Endothelial cell of umbilical vein (primary cell): ENCODE data around the gene FNBP1. TPM values are rescaled to one million over a fixed set of nuclear protein-coding genes. Genes with fewer than 3 reads are reported as not detected.

Experiments used
- BruUV-seq: library from RNA; stranded (reverse); fragments of 400-500 nt; replicated peaks from 2 replicates; lab custom pipeline; 2021; lab: Mats Ljungman, UMichigan
- CTCF ChIA-PET: fragments of 300-600, 350-600 bp; sonication (Branson Sonifier 250); formaldehyde crosslinking; loops from one replicate; lab custom pipeline; 2021; ENCODE audit warnings: antibody characterized with exemption, inconsistent platforms; lab: Charles Lee
- POLR2A ChIA-PET: fragments of 300-600, 350-600 bp; sonication (Branson Sonifier 250); formaldehyde crosslinking; loops from one replicate; lab custom pipeline; 2021; ENCODE audit warnings: antibody characterized with exemption, inconsistent platforms; lab: Charles Lee
- DNase-seq: peaks from one replicate; pipeline ENCODE4 v3.0.0-alpha.2; 2011; ENCODE audit warnings: low read depth, low spot score
- FAIRE-seq: peaks from 2 replicates; lab custom pipeline; 2011; peaks lifted over from hg19 to GRCh38; lab: Jason Lieb, UNC
- H2AFZ ChIP-seq: 2 replicates; pipeline ENCODE4 v1.6.0; 2012; ENCODE audit warnings: low read depth, low read length, control low read depth, inconsistent platforms
- H3K27ac ChIP-seq: 2 replicates; pipeline ENCODE4 v1.5.1; 2011; ENCODE audit warnings: low read depth, mild to moderate bottlenecking, control low read depth, low read length, moderate library complexity; ENCODE audit not compliant: insufficient read depth
- H3K27me3 ChIP-seq, 2 experiments: 2 replicates each; pipeline versions ENCODE4 v1.6.0 to v1.6.1; 2011; ENCODE audit warnings: low read length in 2 of 2, mixed read lengths in 1 of 2; ENCODE audit not compliant: control insufficient read depth in 2 of 2, insufficient read depth in 2 of 2
- H3K36me3 ChIP-seq, 2 experiments: 2 replicates in 1 of 2; 3 replicates in 1 of 2; pipeline ENCODE4 v1.5.1; 2011; ENCODE audit warnings: low read length in 2 of 2, mild to moderate bottlenecking in 1 of 2, moderate library complexity in 1 of 2; ENCODE audit not compliant: control insufficient read depth in 2 of 2, insufficient read depth in 2 of 2; ENCODE audit errors: extremely low read depth in 1 of 2
- H3K4me1 ChIP-seq: 3 replicates; pipeline ENCODE4 v1.5.1; 2011; ENCODE audit warnings: mild to moderate bottlenecking, low read length; ENCODE audit not compliant: control insufficient read depth, insufficient read depth; ENCODE audit errors: extremely low read depth
- H3K4me2 ChIP-seq: 2 replicates; pipeline ENCODE4 v1.6.1; 2011; ENCODE audit warnings: low read length, control low read depth, mixed read lengths; ENCODE audit not compliant: insufficient read depth
- H3K4me3 ChIP-seq, 3 experiments: fragments of 200-600 bp in 1 of 3; sonication (generic), shearing (Covaris generic) in 1 of 3; replicated peaks in 1 of 3; 2 replicates each; pipeline ENCODE4 v1.5.1; 2011 to 2016; ENCODE audit warnings: control low read depth in 3 of 3, low read length in 3 of 3, mild to moderate bottlenecking in 2 of 3, inconsistent platforms in 1 of 3, low read depth in 1 of 3, moderate library complexity in 1 of 3; ENCODE audit not compliant: insufficient read depth in 1 of 3
- H3K79me2 ChIP-seq: 2 replicates; pipeline ENCODE4 v1.6.0; 2012; ENCODE audit warnings: low read length, inconsistent platforms; ENCODE audit not compliant: control insufficient read depth, insufficient read depth
- H3K9ac ChIP-seq: replicated peaks from 2 replicates; pipeline ENCODE3; 2011; ENCODE audit warnings: low read length, control low read depth; ENCODE audit not compliant: insufficient read depth; ENCODE audit errors: extremely low read depth
- H3K9me1 ChIP-seq: replicated peaks from 3 replicates; pipeline ENCODE4 v1.6.0; 2011; ENCODE audit warnings: mild to moderate bottlenecking, low read length; ENCODE audit not compliant: control insufficient read depth, insufficient read depth; ENCODE audit errors: extremely low read depth
- H3K9me3 ChIP-seq: replicated peaks from 2 replicates; pipeline ENCODE4 v1.5.1; 2012; ENCODE audit warnings: low read length, inconsistent platforms; ENCODE audit not compliant: control insufficient read depth, insufficient read depth
- H4K20me1 ChIP-seq: replicated peaks from 2 replicates; pipeline ENCODE3; 2011; ENCODE audit warnings: mild to moderate bottlenecking, low read length; ENCODE audit not compliant: control insufficient read depth, insufficient read depth; ENCODE audit errors: extremely low read depth
- CTCF ChIP-seq, 2 donors: IDR thresholded peaks; 1 replicate in 1 of 2; 2 replicates in 1 of 2; pipeline ENCODE4 v1.5.1; 2011; ENCODE audit warnings: low read length in 2 of 2, mild to moderate bottlenecking in 2 of 2, moderate library complexity in 2 of 2, control low read depth in 1 of 2, inconsistent platforms in 1 of 2, low read depth in 1 of 2; ENCODE audit not compliant: insufficient read depth in 1 of 2; ENCODE audit errors: extremely low read depth in 1 of 2
- EZH2 ChIP-seq: IDR thresholded peaks from 2 replicates; pipeline ENCODE4 v1.6.1; 2012; ENCODE audit warnings: borderline replicate concordance, low read depth, mild to moderate bottlenecking, moderate library complexity, low read length, inconsistent platforms; ENCODE audit not compliant: severe bottlenecking
- FOS ChIP-seq: IDR thresholded peaks from 2 replicates; pipeline ENCODE4 v1.6.1; 2011; ENCODE audit warnings: mild to moderate bottlenecking, low read length, moderate library complexity, borderline replicate concordance; ENCODE audit not compliant: insufficient read depth
- GATA2 ChIP-seq: IDR thresholded peaks from 2 replicates; pipeline ENCODE4 v1.7.0; 2011; ENCODE audit warnings: low read depth, mild to moderate bottlenecking, moderate library complexity, mixed read lengths, low read length; ENCODE audit not compliant: insufficient read length, insufficient read depth
- JUN ChIP-seq: IDR thresholded peaks from 2 replicates; pipeline ENCODE4 v1.6.1; 2011; ENCODE audit warnings: borderline replicate concordance, low read depth; ENCODE audit not compliant: insufficient read length, insufficient read depth
- MYC ChIP-seq: IDR thresholded peaks from one replicate; pipeline ENCODE4 v1.6.1; 2011; ENCODE audit warnings: mild to moderate bottlenecking, low read depth, low read length
- POLR2A ChIP-seq: IDR thresholded peaks from 2 replicates; pipeline ENCODE4 v1.6.1; 2012; ENCODE audit warnings: low read depth, mild to moderate bottlenecking, control low read depth, low read length
- POLR2AphosphoS5 ChIP-seq: IDR thresholded peaks from 2 replicates; pipeline ENCODE4 v1.6.1; 2012; ENCODE audit warnings: low read depth, mild to moderate bottlenecking, control low read depth, low read length, moderate library complexity; ENCODE audit not compliant: insufficient read depth
- dilution Hi-C: fragments of 300-500 bp; cut with MboI; formaldehyde crosslinking; loops from one replicate; pipeline ENCODE4 v1.15.0; 2019; ENCODE audit warnings: low sequenced_read_pairs; ENCODE audit not compliant: extremely low pct_ligation_motif_present
- intact Hi-C: fragments of 100-400 bp; cut with micrococcal nuclease; formaldehyde crosslinking; loops from one replicate; pipeline ENCODE4 v1.10.0; 2022
- polyA plus RNA-seq, 4 experiments: library from polyadenylated mRNA; depleted of rRNA in 3 of 4; stranded (reverse) in 3 of 4; unstranded in 1 of 4; fragments of >200 nt; gene quantifications; 2 replicates each; pipeline versions ENCODE4 v1.2.1 to v1.2.3, GENCODE V29; 2011 to 2012; ENCODE audit warnings: missing spikeins in 1 of 4
- total RNA-seq: library from RNA; stranded (reverse); gene quantifications from 2 replicates; pipeline ENCODE4 v1.2.3, GENCODE V29; 2021
- TF ChIP-seq, protein P1 (sequence below): IDR thresholded peaks from 2 replicates; pipeline ENCODE4 v1.6.1; 2011; ENCODE audit not compliant: insufficient read depth, insufficient read length

Gene FNBP1
- total and polyA plus RNA-seq, 2 donors (not counting 3 experiments of a cell fraction or from before 2014, with no cell fraction given), result 10.9 to 43.9 TPM

DNA sequence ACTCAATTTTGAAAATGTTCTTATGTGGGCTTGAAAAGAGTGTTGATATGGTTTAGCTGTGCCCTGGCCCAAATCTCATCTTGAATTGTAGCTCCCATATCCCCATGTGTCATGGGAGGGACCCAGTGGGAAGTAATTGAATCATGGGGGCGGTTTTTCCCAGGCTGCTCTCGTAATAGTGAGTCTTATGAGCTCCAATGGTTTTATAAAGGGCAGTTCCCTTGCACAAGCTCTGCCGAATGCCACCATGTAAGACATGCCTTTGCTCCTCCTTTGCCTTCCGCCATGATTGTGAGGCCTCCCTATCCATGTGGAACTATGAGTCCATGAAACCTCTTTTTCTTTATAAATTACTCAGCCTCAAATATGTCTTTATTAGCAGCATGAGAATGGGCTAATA, 136.7 kb downstream of the FNBP1 start:
- Histone ChIP-seq H4K20me1 (no peaks in the 10 kb centered on the region), H3K27me3 (no peaks in the 10 kb centered on the region), H3K4me1 (peaks cover 3% of the 10 kb centered on the region), H3K36me3 (peaks cover 0 to 13% of the 10 kb centered on the region in 2 experiments), H3K9me1 (no peaks in the 10 kb centered on the region), H2AFZ (no peak overlapping the region), H3K4me2 (no peak overlapping the region), H3K4me3 (no peak overlapping the region), H3K9ac (no peak overlapping the region), H3K9me3 (no peaks in the 10 kb centered on the region), H3K27ac (no peak overlapping the region), H3K79me2 (no peaks in the 10 kb centered on the region)
- no TSS peak for BruUV-seq
- ChIA-PET CTCF (interaction anchor here (3.7 kb wide), 1 partner anchor 20 kb away, joined by 11 read pairs; no protein-coding TSS in a partner anchor), POLR2A (no interaction called here)
- FAIRE-seq (no peak), DNase-seq (no peak)
- TF ChIP-seq JUN (no peak), POLR2AphosphoS5 (no peak), MYC (no peak), GATA2 (no peak), EZH2 (no peak), CTCF (IDR thresholded peaks at IDR 0.05; ENCODE audit: extremely low read depth in 1 of 2, insufficient read depth in 1 of 2, low read depth in 1 of 2, low read length in 2 of 2) (no peak), POLR2A (no peak), FOS (no peak)
- TF ChIP-seq, protein P1, sequence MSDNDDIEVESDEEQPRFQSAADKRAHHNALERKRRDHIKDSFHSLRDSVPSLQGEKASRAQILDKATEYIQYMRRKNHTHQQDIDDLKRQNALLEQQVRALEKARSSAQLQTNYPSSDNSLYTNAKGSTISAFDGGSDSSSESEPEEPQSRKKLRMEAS, result no peak
- dilution Hi-C loops, result no loop called here
- intact Hi-C loops, result no loop called here
